ENCODE measurements around the gene LENG9.

DNA sequence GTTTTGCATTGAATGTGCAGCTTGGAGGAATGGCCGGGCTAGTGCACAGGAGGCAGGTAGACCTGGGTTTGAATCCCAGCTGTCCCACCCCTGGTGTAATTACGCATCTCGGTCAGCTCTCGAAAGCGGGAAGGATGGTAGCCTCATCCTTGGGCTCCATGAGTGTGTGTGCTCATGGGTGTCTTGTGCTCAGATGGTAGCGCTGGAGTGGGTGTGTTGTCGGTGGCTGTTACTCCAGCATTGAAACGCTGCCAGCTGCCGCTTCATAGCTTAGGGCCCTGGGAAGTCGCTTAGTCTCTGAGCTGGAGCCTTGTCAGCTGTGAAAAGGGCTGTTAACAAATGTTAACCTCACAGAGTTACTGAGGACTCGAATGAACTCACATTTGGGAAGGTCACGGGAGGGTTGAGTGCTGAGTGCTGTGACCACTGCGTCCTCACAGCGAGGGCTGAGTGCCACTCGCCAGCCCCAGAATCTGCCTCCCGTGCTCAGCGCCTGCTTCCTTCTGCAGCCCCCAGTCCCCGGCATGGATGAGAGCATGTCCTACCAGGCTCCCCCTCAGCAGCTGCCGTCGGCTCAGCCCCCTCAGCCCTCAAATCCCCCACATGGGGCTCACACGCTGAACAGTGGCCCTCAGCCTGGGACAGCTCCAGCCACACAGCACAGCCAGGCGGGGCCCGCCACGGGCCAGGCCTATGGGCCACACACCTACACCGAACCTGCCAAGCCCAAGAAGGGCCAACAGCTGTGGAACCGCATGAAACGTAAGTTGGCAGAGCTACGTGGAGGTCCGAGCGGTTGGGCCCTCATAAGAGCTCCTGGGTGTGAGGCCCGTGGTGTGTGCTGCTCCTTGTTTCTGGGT, 9.4 kb downstream of the LENG9 start:
- no peak for TF ChIP-seq POLR2A (IDR thresholded peaks at IDR 0.05)
- TF ChIP-seq, protein P1, sequence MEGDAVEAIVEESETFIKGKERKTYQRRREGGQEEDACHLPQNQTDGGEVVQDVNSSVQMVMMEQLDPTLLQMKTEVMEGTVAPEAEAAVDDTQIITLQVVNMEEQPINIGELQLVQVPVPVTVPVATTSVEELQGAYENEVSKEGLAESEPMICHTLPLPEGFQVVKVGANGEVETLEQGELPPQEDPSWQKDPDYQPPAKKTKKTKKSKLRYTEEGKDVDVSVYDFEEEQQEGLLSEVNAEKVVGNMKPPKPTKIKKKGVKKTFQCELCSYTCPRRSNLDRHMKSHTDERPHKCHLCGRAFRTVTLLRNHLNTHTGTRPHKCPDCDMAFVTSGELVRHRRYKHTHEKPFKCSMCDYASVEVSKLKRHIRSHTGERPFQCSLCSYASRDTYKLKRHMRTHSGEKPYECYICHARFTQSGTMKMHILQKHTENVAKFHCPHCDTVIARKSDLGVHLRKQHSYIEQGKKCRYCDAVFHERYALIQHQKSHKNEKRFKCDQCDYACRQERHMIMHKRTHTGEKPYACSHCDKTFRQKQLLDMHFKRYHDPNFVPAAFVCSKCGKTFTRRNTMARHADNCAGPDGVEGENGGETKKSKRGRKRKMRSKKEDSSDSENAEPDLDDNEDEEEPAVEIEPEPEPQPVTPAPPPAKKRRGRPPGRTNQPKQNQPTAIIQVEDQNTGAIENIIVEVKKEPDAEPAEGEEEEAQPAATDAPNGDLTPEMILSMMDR (IDR thresholded peaks at IDR 0.05 in 8 of 11, conservative IDR thresholded peaks at IDR 0.05 in 3 of 11), result no peak
